Mucosa of stomach (tissue), 1 donor: Measurements from ENCODE around the gene ANKMY1.
A peak's percentile ranks its signal among the peaks of the same experiment; 100 is the strongest.

Experiments
- H3K27me3 ChIP-seq: one replicate; pipeline ENCODE4 v1.7.0; 2013; ENCODE audit warnings: mild to moderate bottlenecking, low read length; ENCODE audit not compliant: control insufficient read depth, insufficient read depth
- H3K36me3 ChIP-seq: one replicate; pipeline ENCODE4 v1.7.0; 2013; ENCODE audit warnings: low read length; ENCODE audit not compliant: control insufficient read depth, insufficient read depth
- H3K4me1 ChIP-seq: one replicate; pipeline ENCODE4 v1.7.0; 2013; ENCODE audit warnings: mild to moderate bottlenecking, low read length; ENCODE audit not compliant: control insufficient read depth, insufficient read depth
- H3K4me3 ChIP-seq: one replicate; pipeline ENCODE4 v1.7.0; 2013; ENCODE audit warnings: low read length
- H3K9ac ChIP-seq: one replicate; pipeline ENCODE4 v1.7.0; 2013; ENCODE audit warnings: mild to moderate bottlenecking, low read length, moderate library complexity
- H3K9me3 ChIP-seq: one replicate; pipeline ENCODE4 v1.7.0; 2013; ENCODE audit warnings: mild to moderate bottlenecking, low read length, moderate library complexity; ENCODE audit not compliant: control insufficient read depth
- donor health status: Pancreatic carcinoma.

Gene ANKMY1

GRCh38 chr2:240437861-240438809, 119.7 kb downstream of the ANKMY1 start:
- Histone ChIP-seq H3K4me1 (peaks cover 24% of the 10 kb centered on the region), H3K27me3 (peaks cover 29% of the 10 kb centered on the region), H3K4me3 (no peak overlapping the region), H3K9me3 (no peaks in the 10 kb centered on the region), H3K36me3 (no peaks in the 10 kb centered on the region), H3K9ac (no peak overlapping the region)

- Histone ChIP-seq H3K27me3 (peaks cover 29% of the 10 kb centered on the region), H3K36me3 (no peaks in the 10 kb centered on the region), H3K4me1 (peaks cover 24% of the 10 kb centered on the region), H3K9me3 (no peaks in the 10 kb centered on the region), H3K4me3 (no peak overlapping the region), H3K9ac (peak overlapping the region; percentile 34)
These were observed 120.3 kb downstream of the ANKMY1 start for GRCh38 chr2:240437551-240437860.

- no peak overlapping the region for H3K4me3 ChIP-seq
- H3K4me1 ChIP-seq = peaks cover 24% of the 10 kb centered on the region
- peak overlapping the region; percentile 50 for H3K9ac ChIP-seq
- H3K36me3 ChIP-seq = no peaks in the 10 kb centered on the region
- peaks cover 26% of the 10 kb centered on the region for H3K27me3 ChIP-seq
- no peaks in the 10 kb centered on the region for H3K9me3 ChIP-seq
These were observed 120.9 kb downstream of the ANKMY1 start for GRCh38 chr2:240436683-240437550.

GRCh38 chr2:240435948-240436682, 121.7 kb downstream of the ANKMY1 start:
- peaks cover 24% of the 10 kb centered on the region for H3K4me1 ChIP-seq
- no peaks in the 10 kb centered on the region for H3K9me3 ChIP-seq
- H3K27me3 ChIP-seq = peaks cover 26% of the 10 kb centered on the region
- H3K4me3 ChIP-seq = no peak overlapping the region
- no peaks in the 10 kb centered on the region for H3K36me3 ChIP-seq
- H3K9ac ChIP-seq = peak overlapping the region; percentile 50

GRCh38 chr2:240435457-240435947, 122.3 kb downstream of the ANKMY1 start, which contains the start of gene GPC1:
Gene GPC1, plus strand, starts transcription at chr2:240435663. Its CDS starts 256 bp downstream, at chr2:240435919.
- peaks cover 24% of the 10 kb centered on the region for H3K4me1 ChIP-seq
- H3K27me3 ChIP-seq = peaks cover 26% of the 10 kb centered on the region

GRCh38 chr2:240434728-240435456, 122.9 kb downstream of the ANKMY1 start:
- H3K9me3 ChIP-seq = no peaks in the 10 kb centered on the region
- no peak overlapping the region for H3K4me3 ChIP-seq
- H3K36me3 ChIP-seq = no peaks in the 10 kb centered on the region
- H3K27me3 ChIP-seq = peaks cover 26% of the 10 kb centered on the region
- H3K4me1 ChIP-seq = peaks cover 24% of the 10 kb centered on the region
- peak overlapping the region; percentile 34 for H3K9ac ChIP-seq

More at GRCh38 chr2:240435457-240435947, 122.3 kb downstream of the ANKMY1 start, which contains the start of gene GPC1:
- H3K9ac ChIP-seq = peak within 1 kb of the TSS; percentile 50
- no peaks in the 10 kb centered on the region for H3K9me3 ChIP-seq
- no peaks in the 10 kb centered on the region for H3K36me3 ChIP-seq
- no peak within 1 kb of the TSS for H3K4me3 ChIP-seq

- peak overlapping the region; percentile 34 for H3K9ac ChIP-seq
- no peaks in the 10 kb centered on the region for H3K36me3 ChIP-seq
- H3K27me3 ChIP-seq = peaks cover 26% of the 10 kb centered on the region
- peaks cover 24% of the 10 kb centered on the region for H3K4me1 ChIP-seq
- H3K4me3 ChIP-seq = no peak overlapping the region
- H3K9me3 ChIP-seq = no peaks in the 10 kb centered on the region
These were observed 123.6 kb downstream of the ANKMY1 start for GRCh38 chr2:240433973-240434727.

GRCh38 chr2:240432820-240433801, 124.7 kb downstream of the ANKMY1 start:
- H3K9me3 ChIP-seq = no peaks in the 10 kb centered on the region
- H3K27me3 ChIP-seq = peaks cover 25% of the 10 kb centered on the region
- H3K4me3 ChIP-seq = no peak overlapping the region
- peaks cover 22% of the 10 kb centered on the region for H3K4me1 ChIP-seq
- no peaks in the 10 kb centered on the region for H3K36me3 ChIP-seq
- no peak overlapping the region for H3K9ac ChIP-seq

- Histone ChIP-seq H3K27me3 (peaks cover 18% of the 10 kb centered on the region), H3K9ac (no peak overlapping the region), H3K9me3 (no peaks in the 10 kb centered on the region), H3K4me1 (peaks cover 15% of the 10 kb centered on the region), H3K36me3 (no peaks in the 10 kb centered on the region), H3K4me3 (no peak overlapping the region)
These were observed 125.4 kb downstream of the ANKMY1 start for GRCh38 chr2:240432430-240432819.
